Panc1 (cell line): Measurements from ENCODE around the gene CYTH3. TPM values are rescaled to one million over a fixed set of nuclear protein-coding genes. Genes with fewer than 3 reads are reported as not detected.

Experiments
- ATAC-seq: fragments of 200-7000 bp; cut with Tn5 transposase; 2 replicates; pipeline ENCODE4 v1.9.1; 2020; ENCODE audit warnings: mild to moderate bottlenecking, moderate library complexity
- BruUV-seq: library from RNA; stranded (reverse); fragments of 400-500 nt; replicated peaks from 2 replicates; lab custom pipeline; 2021; lab: Mats Ljungman, UMichigan
- CTCF ChIA-PET: fragments of 300-600 bp; sonication (Branson Sonifier 250); formaldehyde crosslinking; loops from one replicate; lab custom pipeline; 2022; ENCODE audit warnings: antibody characterized with exemption; lab: Charles Lee
- POLR2A ChIA-PET: fragments of 300-600 bp; sonication (Branson Sonifier 250); formaldehyde crosslinking; loops from one replicate; lab custom pipeline; 2022; ENCODE audit warnings: antibody characterized with exemption; lab: Charles Lee
- DNase-seq: peaks from one replicate; pipeline ENCODE4 v3.0.0-alpha.2; 2010; ENCODE audit warnings: low read depth, low spot score
- H3K27ac ChIP-seq: 2 replicates; pipeline ENCODE4 v1.5.1; 2011; ENCODE audit warnings: mild to moderate bottlenecking, low read length, inconsistent platforms
- H3K27me3 ChIP-seq: fragments of 200-500 bp; sonication (Bioruptor generic); 2 replicates; pipeline ENCODE4 v1.6.0; 2014; ENCODE audit warnings: low read length, inconsistent platforms; ENCODE audit not compliant: control insufficient read depth, insufficient read depth
- H3K36me3 ChIP-seq: fragments of 200-500 bp; sonication (Bioruptor generic); 2 replicates; pipeline ENCODE4 v1.5.1; 2014; ENCODE audit warnings: inconsistent platforms, mild to moderate bottlenecking, low read length, moderate library complexity; ENCODE audit not compliant: control insufficient read depth, insufficient read depth
- H3K4me1 ChIP-seq: 2 replicates; pipeline ENCODE4 v1.5.1; 2011; ENCODE audit warnings: inconsistent platforms, mild to moderate bottlenecking, low read length, moderate library complexity; ENCODE audit not compliant: control insufficient read depth, insufficient read depth
- H3K4me3 ChIP-seq, 2 experiments: 2 replicates each; pipeline ENCODE4 v1.5.1; 2011 to 2012; ENCODE audit warnings: low read depth in 2 of 2, low read length in 2 of 2, mild to moderate bottlenecking in 2 of 2, inconsistent platforms in 1 of 2, moderate library complexity in 1 of 2
- H3K9me3 ChIP-seq: fragments of 200-500 bp; sonication (Bioruptor generic); 2 replicates; pipeline ENCODE4 v1.5.1; 2014; ENCODE audit warnings: low read depth, mild to moderate bottlenecking, inconsistent platforms, low read length, moderate library complexity; ENCODE audit not compliant: control insufficient read depth, insufficient read depth
- CTCF ChIP-seq: fragments of 450-650 bp; IDR thresholded peaks from 2 replicates; pipeline ENCODE4 v1.5.1; 2017; ENCODE audit warnings: mild to moderate bottlenecking
- POLR2AphosphoS5 ChIP-seq: IDR thresholded peaks from 2 replicates; pipeline ENCODE4 v1.6.1; 2012; ENCODE audit warnings: mild to moderate bottlenecking, low read depth, low read length, moderate library complexity
- REST ChIP-seq, 2 experiments: IDR thresholded peaks; 2 replicates each; pipeline ENCODE4 v1.6.1; 2011 to 2012; ENCODE audit warnings: low read depth in 2 of 2, control low read depth in 1 of 2, low read length in 1 of 2, mild to moderate bottlenecking in 1 of 2, moderate library complexity in 1 of 2; ENCODE audit not compliant: insufficient read depth in 1 of 2
- SIN3A ChIP-seq: IDR thresholded peaks from 2 replicates; pipeline ENCODE4 v1.6.1; 2012; ENCODE audit warnings: low read depth, mild to moderate bottlenecking, low read length, moderate library complexity, borderline replicate concordance; ENCODE audit not compliant: insufficient read depth
- TCF7L2 ChIP-seq: IDR thresholded peaks from 2 replicates; pipeline ENCODE4 v1.6.1; 2011; ENCODE audit warnings: mild to moderate bottlenecking, low read depth, low read length, inconsistent platforms
- in situ Hi-C: cut with HindIII; loops from 2 replicates; pipeline ENCODE4 v1.10.0; 2016; ENCODE audit warnings: low sequenced_read_pairs, low pct_unique_long_range_greater_than_20kb
- intact Hi-C: fragments of 100-400 bp; cut with micrococcal nuclease; formaldehyde crosslinking; loops from one replicate; pipeline ENCODE4 v1.10.0; 2022; ENCODE audit not compliant: unreplicated experiment
- total RNA-seq: library from RNA; stranded (reverse); gene quantifications from one replicate; pipeline ENCODE4 v1.2.1, GENCODE V29; 2021; ENCODE audit not compliant: unreplicated experiment

Gene CYTH3
- total RNA-seq, 1 experiment from 2014 or later, result 35.5 TPM

DNA sequence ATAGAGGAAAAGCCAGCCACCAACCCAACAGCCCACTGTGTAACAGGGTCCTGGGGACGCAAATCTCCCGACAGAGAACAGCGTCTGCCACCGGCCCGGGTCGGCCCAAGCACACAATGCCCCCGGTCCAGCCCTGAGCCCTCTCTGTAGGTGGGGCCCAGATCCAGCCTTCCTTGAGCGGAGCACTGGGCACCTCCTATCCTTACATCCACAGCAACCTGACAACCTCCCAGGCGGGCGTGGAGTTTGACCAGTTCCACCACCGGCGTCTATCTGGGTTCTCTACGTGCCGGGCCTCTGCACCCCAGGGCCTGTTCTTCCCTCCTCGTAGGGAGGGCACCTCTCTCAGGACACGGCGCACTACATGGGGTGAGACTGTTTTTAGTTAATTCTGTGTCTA is 109.0 kb downstream of the CYTH3 start:
- CTCF ChIA-PET, result no interaction called here
- DNase-seq, result no peak
- Histone ChIP-seq H3K4me1 (no peaks in the 10 kb centered on the region), H3K27me3 (no peaks in the 10 kb centered on the region), H3K9me3 (no peaks in the 10 kb centered on the region), H3K4me3 (no peak overlapping the region), H3K36me3 (peaks cover 12% of the 10 kb centered on the region), H3K27ac (no peak overlapping the region)
- in situ Hi-C loops, result no loop called here
- no peak for ATAC-seq
- POLR2A ChIA-PET, result no interaction called here
- BruUV-seq, result no TSS peak
- TF ChIP-seq POLR2AphosphoS5 (no peak), REST (IDR thresholded peaks at IDR 0.05; ENCODE audit: insufficient read depth in 1 of 2, low read depth in 2 of 2, low read length in 1 of 2) (no peak), CTCF (no peak), TCF7L2 (no peak), SIN3A (no peak)
- intact Hi-C loops, result no loop called here

DNA sequence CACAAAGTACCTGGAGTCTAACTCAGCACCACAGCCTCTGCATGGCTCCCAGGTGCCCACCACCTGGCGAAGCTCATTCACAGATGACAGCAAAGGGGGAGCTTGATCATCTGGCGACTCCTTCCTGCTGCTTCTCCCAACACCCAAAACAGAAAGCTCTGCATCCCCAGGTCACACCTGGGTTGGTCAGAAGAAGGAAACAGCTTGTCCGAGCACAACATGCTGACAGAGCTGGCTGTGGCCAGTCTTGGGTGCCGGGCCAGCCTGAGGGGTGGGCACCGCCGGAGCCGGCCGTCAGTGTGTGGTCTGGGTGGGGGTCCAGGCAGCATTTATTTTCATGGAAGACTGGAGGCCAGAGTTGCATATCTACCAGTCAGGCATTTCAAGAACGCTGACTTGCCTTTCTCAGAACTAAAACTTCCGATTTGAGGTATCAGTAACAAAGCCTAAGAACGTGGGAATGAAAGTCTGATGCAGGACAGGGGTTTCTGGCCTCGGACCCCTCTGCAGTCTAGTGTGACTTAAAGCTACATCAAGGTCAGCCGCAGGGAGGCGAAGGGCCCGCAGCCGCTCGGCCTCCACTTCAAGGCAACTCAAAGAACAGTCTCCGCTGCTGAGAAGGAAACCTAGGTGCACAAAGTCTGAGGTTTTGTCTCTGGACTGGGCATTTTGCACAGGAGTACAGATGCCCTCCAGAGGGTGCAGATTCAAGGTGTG is 109.6 kb downstream of the CYTH3 start:
- H3K9me3 ChIP-seq, result no peaks in the 10 kb centered on the region
- peaks cover 12% of the 10 kb centered on the region for H3K36me3 ChIP-seq
- H3K27ac ChIP-seq, result no peak overlapping the region
- DNase-seq (no peak), ATAC-seq (no peak)
- H3K27me3 ChIP-seq, result no peaks in the 10 kb centered on the region
- ChIA-PET CTCF (no interaction called here), POLR2A (no interaction called here)
- no TSS peak for BruUV-seq
- no peak overlapping the region for H3K4me3 ChIP-seq
- H3K4me1 ChIP-seq, result no peaks in the 10 kb centered on the region
- intact Hi-C loops, result no loop called here
- in situ Hi-C loops, result no loop called here
- TF ChIP-seq CTCF (no peak), TCF7L2 (no peak), REST (IDR thresholded peaks at IDR 0.05; ENCODE audit: insufficient read depth in 1 of 2, low read depth in 2 of 2, low read length in 1 of 2) (no peak), SIN3A (no peak), POLR2AphosphoS5 (no peak)
